Measurements from ENCODE around the gene HOXB8.

DNA sequence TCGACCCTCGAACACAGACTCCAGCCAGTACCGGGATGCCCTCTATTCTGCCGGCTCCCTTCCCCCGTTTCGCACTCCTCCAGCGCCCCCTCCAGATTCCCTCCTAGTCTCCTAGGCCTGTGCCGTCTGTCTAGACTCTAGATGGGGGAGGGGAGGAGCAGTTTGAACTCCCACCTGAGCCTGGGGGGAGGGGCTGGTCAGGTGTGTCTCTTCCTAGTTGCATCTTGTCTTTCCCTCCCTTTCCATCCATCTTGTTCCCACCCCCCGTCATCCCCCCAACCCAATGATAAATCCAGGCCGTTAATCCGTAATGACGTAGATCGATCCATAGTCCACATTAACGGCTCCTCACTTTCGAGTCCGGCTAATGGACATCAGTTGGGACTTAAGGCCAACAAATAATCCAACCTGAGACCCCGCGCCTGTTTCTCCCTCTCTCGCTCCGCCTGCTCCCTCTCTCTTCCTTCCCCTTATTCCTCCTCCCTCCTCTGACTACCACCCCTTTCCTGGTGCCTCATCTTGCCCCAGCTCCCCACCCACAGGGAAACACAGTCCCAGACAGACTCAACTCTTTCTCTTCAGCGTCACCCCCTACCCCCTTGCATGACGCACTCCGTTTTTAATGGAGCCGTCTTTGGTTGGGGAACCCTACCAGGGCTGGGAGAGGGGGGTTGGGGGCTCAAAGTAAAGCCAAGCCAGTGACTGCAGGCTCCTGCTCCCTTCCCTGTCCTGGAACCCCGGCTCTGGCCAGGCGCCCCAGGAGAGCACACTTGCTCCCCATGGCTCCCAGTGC, 18.2 kb downstream of the HOXB8 start:
- TF ChIP-seq EZH2 (IDR thresholded peaks at IDR 0.05; ENCODE audit: borderline replicate concordance, low read length), result no peak
- TF ChIP-seq, protein P1, sequence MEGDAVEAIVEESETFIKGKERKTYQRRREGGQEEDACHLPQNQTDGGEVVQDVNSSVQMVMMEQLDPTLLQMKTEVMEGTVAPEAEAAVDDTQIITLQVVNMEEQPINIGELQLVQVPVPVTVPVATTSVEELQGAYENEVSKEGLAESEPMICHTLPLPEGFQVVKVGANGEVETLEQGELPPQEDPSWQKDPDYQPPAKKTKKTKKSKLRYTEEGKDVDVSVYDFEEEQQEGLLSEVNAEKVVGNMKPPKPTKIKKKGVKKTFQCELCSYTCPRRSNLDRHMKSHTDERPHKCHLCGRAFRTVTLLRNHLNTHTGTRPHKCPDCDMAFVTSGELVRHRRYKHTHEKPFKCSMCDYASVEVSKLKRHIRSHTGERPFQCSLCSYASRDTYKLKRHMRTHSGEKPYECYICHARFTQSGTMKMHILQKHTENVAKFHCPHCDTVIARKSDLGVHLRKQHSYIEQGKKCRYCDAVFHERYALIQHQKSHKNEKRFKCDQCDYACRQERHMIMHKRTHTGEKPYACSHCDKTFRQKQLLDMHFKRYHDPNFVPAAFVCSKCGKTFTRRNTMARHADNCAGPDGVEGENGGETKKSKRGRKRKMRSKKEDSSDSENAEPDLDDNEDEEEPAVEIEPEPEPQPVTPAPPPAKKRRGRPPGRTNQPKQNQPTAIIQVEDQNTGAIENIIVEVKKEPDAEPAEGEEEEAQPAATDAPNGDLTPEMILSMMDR (IDR thresholded peaks at IDR 0.05; ENCODE audit: low read length), result no peak

Data from OCI-LY1 (cell line).